Stimulated activated CD4-positive, alpha-beta T cell treated with anti-CD3 and anti-CD28 coated beads, TNF-alpha, amount 100 ng/mL, for 48 hours (primary cell): Measurements from ENCODE around the gene LGALS4.
"Not testable (repeated sequence)": the region's sequence is repeated elsewhere in the genome, so short reads cannot be mapped to it uniquely, and the experiment has no call there.

Experiments
- DNase-seq, 3 donors: peaks; one replicate each; pipeline ENCODE4 v3.0.0-alpha.2; 2020; ENCODE audit warnings: low read depth in 3 of 3

The LGALS4 gene

GRCh38 chr19:38821230-38821825, 8.6 kb upstream of the LGALS4 start:
- DNase-seq = not testable (repeated sequence)

- DNase-seq = no peak
Observed at GRCh38 chr19:38819231-38819920, 6.6 kb upstream of the LGALS4 start.

- no peak for DNase-seq
Observed at GRCh38 chr19:38817081-38817480, 4.3 kb upstream of the LGALS4 start.

GRCh38 chr19:38816131-38816750, 3.5 kb upstream of the LGALS4 start:
- DNase-seq = no peak

GRCh38 chr19:38815059-38816001, 2.6 kb upstream of the LGALS4 start:
- no peak for DNase-seq

- DNase-seq = not testable (repeated sequence)
Observed at GRCh38 chr19:38813932-38814331, 1.2 kb upstream of the LGALS4 start.

- DNase-seq = no peak
Observed at GRCh38 chr19:38813323-38813722, 578 bp upstream of the LGALS4 start.

GRCh38 chr19:38812009-38812840, 520 bp downstream of the LGALS4 start:
- no peak for DNase-seq

- no peak for DNase-seq
Observed at GRCh38 chr19:38809592-38810252, 3.0 kb downstream of the LGALS4 start.

- DNase-seq = no peak
Observed at GRCh38 chr19:38808741-38809140, 4.0 kb downstream of the LGALS4 start.

- DNase-seq = not testable (repeated sequence)
Observed at GRCh38 chr19:38807374-38808098, 5.2 kb downstream of the LGALS4 start.

- DNase-seq = no peak
Observed at GRCh38 chr19:38806371-38806770, 6.4 kb downstream of the LGALS4 start.

- no peak for DNase-seq
Observed at GRCh38 chr19:38805180-38805579, 7.6 kb downstream of the LGALS4 start.

GRCh38 chr19:38803543-38803942, 9.2 kb downstream of the LGALS4 start:
- no peak for DNase-seq

- no peak for DNase-seq
Observed at GRCh38 chr19:38801359-38802095, 11.2 kb downstream of the LGALS4 start.

GRCh38 chr19:38800577-38801347, 12.0 kb downstream of the LGALS4 start:
- DNase-seq = no peak

- DNase-seq = no peak
Observed at GRCh38 chr19:38799104-38799503, 13.6 kb downstream of the LGALS4 start.

GRCh38 chr19:38797781-38798180, 15.0 kb downstream of the LGALS4 start:
- not testable (repeated sequence) for DNase-seq
